Measurements from ENCODE around the gene VAT1L. TPM values are rescaled to one million over a fixed set of nuclear protein-coding genes. Genes with fewer than 3 reads are reported as not detected.

Gene VAT1L
- total RNA-seq, 1 experiment from 2014 or later, result 19.1 TPM

GRCh38 chr16:77929004-77929403 is 140.6 kb downstream of the VAT1L start (continued):
- no peak for TF ChIP-seq IRF1 (CRISPR knock-in tag; IDR thresholded peaks at IDR 0.05)
- TF ChIP-seq ZNF219 (CRISPR knock-in tag; IDR thresholded peaks at IDR 0.05; ENCODE audit: borderline replicate concordance), result no peak
- no peak for TF ChIP-seq IRF2 (CRISPR knock-in tag; IDR thresholded peaks at IDR 0.05; ENCODE audit: borderline replicate concordance, low read depth)
- no peak for TF ChIP-seq PRDM15 (CRISPR knock-in tag; IDR thresholded peaks at IDR 0.05)
- no peak for TF ChIP-seq TEAD1 (CRISPR knock-in tag; IDR thresholded peaks at IDR 0.05)
- TF ChIP-seq PRRX2 (CRISPR knock-in tag; IDR thresholded peaks at IDR 0.05), result no peak
- TF ChIP-seq MYBL2 (CRISPR knock-in tag; IDR thresholded peaks at IDR 0.05), result no peak
- no peak for TF ChIP-seq ELF4 (CRISPR knock-in tag; IDR thresholded peaks at IDR 0.05; ENCODE audit: low read depth)
- TF ChIP-seq MXD4 (CRISPR knock-in tag; IDR thresholded peaks at IDR 0.05; ENCODE audit: borderline replicate concordance), result no peak
- no peak for TF ChIP-seq E2F5 (CRISPR knock-in tag; IDR thresholded peaks at IDR 0.05)
- TF ChIP-seq ZMAT4 (CRISPR knock-in tag; IDR thresholded peaks at IDR 0.05), result no peak

- CTCF ChIA-PET, result interaction anchor here (1.7 kb wide), 1 partner anchor 72 kb away, joined by 3 read pairs; no protein-coding TSS in a partner anchor
- H3K4me1 Mint-ChIP-seq, result peaks cover 5% of the 10 kb centered on the region
- ATAC-seq (no peak), DNase-seq (ENCODE audit: low spot score) (no peak)
- POLR2A ChIA-PET, result no interaction called here
- no peaks in the 10 kb centered on the region for H3K27me3 Mint-ChIP-seq (ENCODE audit: low read depth)
- no peaks in the 10 kb centered on the region; the same call in none of the 2 replicates for H3K36me3 Mint-ChIP-seq
- H3K4me3 Mint-ChIP-seq, result no peak overlapping the region
- no peak overlapping the region for H3K27ac Mint-ChIP-seq
- no peaks in the 10 kb centered on the region for H3K9me3 Mint-ChIP-seq
- no peak for TF ChIP-seq CREB1 (CRISPR knock-in tag; IDR thresholded peaks at IDR 0.05)
- no peak for TF ChIP-seq ZNF423 (CRISPR knock-in tag; IDR thresholded peaks at IDR 0.05)
- TF ChIP-seq ZNF532 (CRISPR knock-in tag; IDR thresholded peaks at IDR 0.05; ENCODE audit: borderline replicate concordance), result no peak
- no peak for TF ChIP-seq NFATC4 (CRISPR knock-in tag; IDR thresholded peaks at IDR 0.05)
- TF ChIP-seq PRDM15 (CRISPR knock-in tag; IDR thresholded peaks at IDR 0.05), result no peak
- no peak for TF ChIP-seq USF2 (CRISPR knock-in tag; IDR thresholded peaks at IDR 0.05)
- TF ChIP-seq MLX (CRISPR knock-in tag; IDR thresholded peaks at IDR 0.05), result no peak
- no peak for TF ChIP-seq NR2C2 (CRISPR knock-in tag; IDR thresholded peaks at IDR 0.05)
- no peak for TF ChIP-seq FOXP4 (CRISPR knock-in tag; IDR thresholded peaks at IDR 0.05)
Measured at GRCh38 chr16:77931058-77931457, 142.7 kb downstream of the VAT1L start.
